HG02943 (cell line): ENCODE results near the gene ZNF518B.

Experiments
- ATAC-seq: cut with Tn5 transposase; IDR thresholded peaks from one replicate; pipeline ENCODE4 v1.9.1; 2021; ENCODE audit warnings: mild to moderate bottlenecking, low read depth, moderate library complexity; ENCODE audit not compliant: unreplicated experiment

ZNF518B gene

DNA sequence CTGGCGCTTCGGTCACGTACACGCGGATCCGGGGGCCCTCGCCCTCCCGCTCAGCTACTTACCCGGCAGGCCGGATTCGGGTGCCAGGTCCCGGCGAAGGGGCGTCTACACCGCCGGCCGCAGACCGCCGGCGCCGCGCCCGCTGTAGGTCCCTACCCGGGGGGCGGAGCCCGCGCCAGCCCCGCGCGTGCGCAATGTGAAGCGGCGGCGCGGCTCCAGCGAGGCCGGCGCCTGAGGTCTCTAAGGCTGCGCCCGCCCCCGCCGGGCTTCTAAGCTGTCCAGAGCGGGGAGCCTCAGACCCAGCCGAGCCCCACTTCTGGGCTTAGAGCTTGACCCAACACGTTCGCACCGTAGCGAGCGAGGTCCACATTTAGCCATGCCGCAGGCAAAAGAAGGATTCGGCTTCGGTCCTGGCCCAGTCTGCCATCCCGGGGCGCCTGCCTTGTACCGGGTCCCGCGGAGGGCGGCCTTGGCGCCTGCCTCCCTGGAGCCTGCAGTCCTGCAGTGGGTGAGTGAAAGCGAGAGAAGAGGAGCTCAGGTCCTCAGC is at the start of gene ZNF518B:
Gene ZNF518B, minus strand, starts transcription at position 172 of the 547 bp plus-strand sequence. CDS start 11,098 bp downstream, outside the sequence.
- ATAC-seq = peak; percentile 71

DNA sequence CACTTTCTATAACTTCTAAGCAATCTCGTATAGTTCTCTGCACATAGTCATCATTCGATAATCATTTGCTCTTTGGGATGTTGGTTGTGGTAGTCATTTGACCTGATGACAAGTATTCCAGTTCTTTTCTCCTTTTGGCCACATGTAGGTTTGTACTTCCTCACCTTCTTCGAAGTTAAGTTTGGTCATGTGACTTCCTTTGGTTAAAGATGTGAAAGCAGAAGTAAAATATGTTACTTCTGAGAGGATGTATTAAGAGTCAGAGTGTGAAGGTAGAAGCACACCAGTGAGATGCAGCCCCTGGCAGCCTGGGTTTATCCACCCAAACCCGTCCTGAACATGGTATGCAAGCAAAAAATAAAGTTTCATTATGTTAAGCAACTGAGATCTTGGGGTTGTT is 48.9 kb upstream of the ZNF518B start:
- no peak for ATAC-seq

DNA sequence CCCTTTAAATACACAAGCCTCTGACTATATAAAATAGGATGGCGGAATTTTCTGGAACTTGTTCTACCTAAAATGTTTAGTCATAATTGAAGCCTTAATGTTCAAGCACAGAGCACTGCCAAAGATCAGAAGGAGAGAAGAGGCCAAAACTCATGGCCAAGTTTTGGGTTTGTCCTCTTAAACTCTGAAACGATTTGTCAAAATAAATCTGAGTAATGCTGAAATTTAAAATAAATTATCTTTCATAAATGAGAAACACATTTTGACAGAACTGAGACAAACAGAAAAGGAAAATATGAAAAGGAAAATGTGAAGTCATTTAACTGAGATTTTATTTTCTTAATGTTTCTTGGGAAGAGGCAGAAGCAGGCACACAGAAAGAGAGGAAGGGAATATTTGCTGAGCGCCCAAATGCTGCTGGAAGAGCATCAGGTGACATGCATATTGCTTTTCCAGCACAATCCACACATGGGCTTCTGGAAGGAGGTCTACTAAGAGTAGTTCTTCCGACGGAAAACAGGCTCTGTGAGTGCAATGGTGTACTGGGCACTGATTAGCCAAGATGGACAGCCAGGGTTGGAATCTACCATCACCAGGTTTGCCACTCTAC is 47.4 kb upstream of the ZNF518B start:
- ATAC-seq = no peak

DNA sequence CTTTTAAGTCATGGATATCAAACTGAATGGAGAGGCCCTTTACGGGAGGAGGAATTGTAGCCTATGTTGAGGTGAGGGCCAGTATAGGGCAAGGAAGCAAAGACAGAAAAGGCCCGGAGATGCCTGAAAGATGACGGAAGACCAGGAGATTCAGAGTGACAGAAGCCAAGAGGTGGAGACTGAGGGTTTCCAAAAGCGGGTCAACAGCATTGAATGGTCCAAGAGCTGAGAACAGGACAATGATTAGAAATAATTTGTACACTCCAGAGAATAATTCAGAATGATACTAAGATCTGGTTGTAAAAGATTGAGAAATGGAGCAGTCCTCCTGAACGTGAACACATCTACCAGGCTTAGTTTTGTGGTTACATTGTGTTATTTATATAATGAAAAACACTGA is 45.5 kb upstream of the ZNF518B start:
- no peak for ATAC-seq

GRCh38 chr4:10500776-10501175 is 43.5 kb upstream of the ZNF518B start:
- no peak for ATAC-seq

GRCh38 chr4:10496200-10496599 is 39.0 kb upstream of the ZNF518B start:
- no peak for ATAC-seq

- no peak for ATAC-seq
Observed at GRCh38 chr4:10495651-10496050, 38.4 kb upstream of the ZNF518B start.

GRCh38 chr4:10492464-10492863 is 35.2 kb upstream of the ZNF518B start:
- ATAC-seq = no peak

GRCh38 chr4:10491401-10491800 is 34.2 kb upstream of the ZNF518B start:
- no peak for ATAC-seq

DNA sequence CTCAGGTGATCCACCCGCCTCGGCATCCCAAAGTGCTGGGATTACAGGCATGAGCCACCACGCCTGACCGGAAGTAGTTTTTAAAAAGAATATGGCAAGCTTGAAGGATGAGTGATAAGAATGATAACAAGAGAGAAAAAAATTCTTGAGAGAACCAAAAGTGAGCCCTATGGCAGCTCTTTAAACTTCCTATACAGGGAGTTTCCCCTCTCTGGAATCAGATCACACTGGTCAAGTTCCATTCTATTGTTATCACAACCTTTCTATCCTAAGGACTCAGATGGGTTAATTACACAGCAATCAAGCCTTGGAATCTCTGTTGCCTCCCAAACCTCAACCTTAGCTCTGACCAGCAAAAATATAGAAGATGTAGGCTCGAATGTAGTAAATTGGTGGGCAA is 33.8 kb upstream of the ZNF518B start:
- ATAC-seq = no peak

DNA sequence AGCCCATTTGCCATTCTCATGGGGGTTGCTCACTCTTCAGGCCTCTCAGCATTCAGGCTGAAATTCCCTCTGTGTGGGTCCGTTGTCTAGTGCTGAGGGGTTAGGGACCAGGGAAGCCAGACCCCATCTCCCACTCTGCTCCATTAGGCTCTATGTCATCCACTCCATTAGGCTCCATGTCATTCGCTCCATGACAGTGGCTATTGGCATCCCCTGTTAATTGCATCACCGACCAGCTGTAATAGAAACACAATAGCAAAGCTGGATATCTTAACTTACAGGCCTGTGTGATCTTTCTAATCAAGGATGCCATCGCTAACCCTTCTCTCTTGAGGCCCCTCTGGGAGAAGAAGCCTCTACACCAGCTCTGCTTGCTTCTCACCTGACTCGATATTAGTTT is 25.7 kb upstream of the ZNF518B start:
- no peak for ATAC-seq

DNA sequence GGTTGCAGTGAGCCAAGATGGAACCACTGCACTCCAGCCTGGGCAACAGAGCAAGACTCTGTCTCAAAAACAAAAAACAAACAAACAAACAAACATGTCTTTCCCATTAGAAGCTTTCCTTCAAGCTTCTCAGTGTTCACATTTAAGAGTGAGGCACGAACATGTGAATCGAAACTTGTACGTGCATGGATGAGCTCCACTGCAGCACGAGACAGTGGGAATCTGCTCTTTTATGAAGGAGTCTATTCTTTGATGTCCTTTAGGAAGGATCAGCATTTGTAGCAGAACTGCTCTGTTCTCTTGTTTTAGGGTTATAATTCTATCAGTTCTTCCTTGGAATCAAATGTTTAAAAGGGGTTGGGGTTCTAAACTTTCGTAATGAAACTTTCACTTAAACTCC is 23.4 kb upstream of the ZNF518B start:
- ATAC-seq = no peak

DNA sequence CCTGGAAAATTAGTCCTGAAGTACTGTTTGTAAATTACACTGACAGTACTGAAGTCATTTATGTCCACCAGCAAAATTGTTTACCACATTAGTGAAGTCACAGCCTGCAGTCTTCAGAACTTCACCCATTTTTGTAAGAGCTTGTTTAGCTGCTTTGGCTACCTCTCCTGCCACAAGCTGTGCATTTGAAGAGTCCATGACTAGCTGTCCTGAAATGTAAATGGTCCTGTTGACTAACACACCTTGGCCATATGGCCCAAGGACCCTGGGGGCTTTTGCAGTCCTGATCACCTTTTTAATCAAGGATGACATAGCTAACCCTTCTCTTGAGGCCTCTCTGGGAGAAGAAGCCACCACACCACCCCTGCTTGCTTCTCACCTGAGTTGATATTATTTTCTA is 21.4 kb upstream of the ZNF518B start:
- ATAC-seq = no peak

- no peak for ATAC-seq
Observed at GRCh38 chr4:10470505-10470904, 13.3 kb upstream of the ZNF518B start.

DNA sequence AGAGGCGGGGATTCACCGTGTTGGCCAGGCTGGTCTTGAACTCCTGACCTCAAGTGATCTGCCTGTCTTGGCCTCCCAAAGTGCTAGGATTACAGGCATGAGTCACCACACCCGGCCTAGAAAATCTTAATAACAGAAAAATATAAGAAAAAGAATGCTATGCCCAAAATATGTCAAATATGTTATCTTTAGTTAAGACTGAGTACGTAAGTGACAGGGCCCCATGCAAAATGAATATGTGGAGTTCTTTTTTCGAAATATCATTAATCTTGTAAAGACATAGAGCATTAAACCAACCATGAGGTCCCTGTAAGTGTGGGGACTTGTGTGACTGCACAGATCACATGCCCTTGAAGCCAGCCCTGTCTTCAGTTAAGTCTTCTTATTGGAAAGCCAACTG is 8.9 kb upstream of the ZNF518B start:
- no peak for ATAC-seq

GRCh38 chr4:10462876-10463275 is 5.7 kb upstream of the ZNF518B start:
- ATAC-seq = no peak

GRCh38 chr4:10461850-10462400 is 4.7 kb upstream of the ZNF518B start:
- ATAC-seq = no peak

- peak; percentile 68 for ATAC-seq
Observed at GRCh38 chr4:10461091-10461849, 4.0 kb upstream of the ZNF518B start.

DNA sequence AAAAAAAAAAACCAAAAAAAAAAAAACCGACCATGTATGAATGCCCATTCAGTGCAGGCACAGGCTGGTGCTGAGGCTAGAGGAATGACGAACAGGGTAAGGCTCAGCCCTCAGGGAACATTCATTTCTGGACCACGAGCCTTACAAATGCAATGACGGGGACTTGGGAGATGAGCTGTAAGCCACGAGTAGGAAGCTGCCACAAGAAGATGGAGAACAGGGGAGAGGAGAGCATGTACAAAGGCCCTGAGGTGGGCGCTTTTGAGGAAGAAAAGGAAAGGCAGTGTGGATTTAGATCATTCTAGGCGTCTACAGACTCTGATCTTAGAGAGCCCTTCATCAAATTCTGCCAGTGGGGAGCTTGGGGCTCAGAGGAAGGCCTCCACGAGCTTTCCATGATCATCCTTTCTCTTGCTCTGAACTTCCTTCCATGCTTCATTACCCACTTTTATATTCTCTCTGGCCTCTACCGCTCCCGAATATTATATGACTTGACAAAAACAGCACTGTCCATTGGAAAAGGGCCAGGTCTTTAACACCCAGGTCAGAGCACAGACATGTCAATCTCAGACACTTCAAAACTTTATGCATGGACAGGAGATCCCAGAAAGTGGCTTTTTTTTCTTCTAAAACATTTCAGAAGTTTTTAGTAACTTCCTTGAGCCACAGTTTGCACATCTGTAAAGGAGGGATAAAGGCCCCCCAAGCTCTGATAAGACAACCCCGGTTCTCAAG is 3.3 kb upstream of the ZNF518B start:
- ATAC-seq = no peak

- ATAC-seq = no peak
Observed at GRCh38 chr4:10459305-10459704, 2.1 kb upstream of the ZNF518B start.

DNA sequence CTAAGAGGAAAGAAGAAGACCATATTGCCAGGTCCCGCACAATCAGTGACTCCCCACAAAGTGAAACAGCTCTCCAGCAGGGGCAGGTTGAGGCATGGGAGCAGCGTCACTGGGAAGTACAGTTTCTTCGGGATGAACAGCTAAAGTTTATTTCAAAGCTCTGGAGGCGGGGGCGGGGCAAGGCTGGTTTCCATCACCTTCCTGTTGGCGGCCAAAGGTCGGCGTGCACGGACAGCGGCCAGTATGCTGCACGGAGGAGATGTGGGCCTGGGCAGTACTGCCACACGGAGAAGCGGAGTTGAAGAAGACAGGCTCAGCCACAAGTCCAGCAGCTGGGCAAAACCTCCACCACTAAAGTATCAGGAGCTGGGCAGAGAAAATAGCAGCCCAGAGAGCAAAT is 951 bp upstream of the ZNF518B start:
- ATAC-seq = no peak
